ENCODE data around the gene HOXA11. TPM values are rescaled to one million over a fixed set of nuclear protein-coding genes. Genes with fewer than 3 reads are reported as not detected.

HOXA11 gene
- total RNA-seq, 1 experiment from 2014 or later: not detected

- Histone ChIP-seq H4K20me1 (ENCODE audit: control insufficient read depth, insufficient read depth, insufficient read length) (no peaks in the 10 kb centered on the region), H3K14ac (ENCODE audit: insufficient read depth, low read length) (no peak overlapping the region), H2BK120ac (ENCODE audit: low read depth, low read length, poor library complexity, severe bottlenecking) (no peak overlapping the region), H3K9me3 (ENCODE audit: control insufficient read depth, low read depth, low read length) (no peaks in the 10 kb centered on the region), H3K18ac (ENCODE audit: insufficient read length, low read depth, low read length) (no peak overlapping the region), H2BK15ac (ENCODE audit: low read depth, low read length) (no peak overlapping the region), H3T11ph (ENCODE audit: low read length) (no peak overlapping the region), H2AFZ (ENCODE audit: low read length) (no peak overlapping the region), H2BK5ac (ENCODE audit: insufficient read length, low read length) (no peak overlapping the region), H4K5ac (ENCODE audit: insufficient read length, low read depth, low read length) (no peak overlapping the region), H3K4me2 (ENCODE audit: insufficient read depth, insufficient read length, low read length) (no peak overlapping the region), H3K23ac (ENCODE audit: insufficient read length, low read depth, low read length) (no peak overlapping the region), H3K27me3 (ENCODE audit: insufficient read depth, low read length) (peaks cover 73% of the 10 kb centered on the region), H2BK20ac (ENCODE audit: low read depth, low read length, poor library complexity, severe bottlenecking) (no peak overlapping the region), H3K4ac (ENCODE audit: low read depth, low read length) (no peak overlapping the region), H4K8ac (replicated peaks; ENCODE audit: insufficient read length, low read depth, low read length) (no peak overlapping the region), H3K4me1 (ENCODE audit: insufficient read depth, low read length) (no peaks in the 10 kb centered on the region; the same call in none of the 2 replicates), H3K79me2 (ENCODE audit: insufficient read depth, low read length) (no peaks in the 10 kb centered on the region), H2AK5ac (ENCODE audit: insufficient read length, low read length) (no peak overlapping the region), H2BK12ac (ENCODE audit: insufficient read length, low read depth, low read length) (no peak overlapping the region), H3K23me2 (ENCODE audit: insufficient read length, low read depth, low read length, poor library complexity, severe bottlenecking) (peaks cover 2% of the 10 kb centered on the region), H3K56ac (ENCODE audit: insufficient read length, low read depth, low read length) (no peak overlapping the region), H4K91ac (ENCODE audit: insufficient read length, low read depth, low read length) (no peak overlapping the region), H3K9ac (ENCODE audit: extremely low read depth, insufficient read length, low read length) (no peak overlapping the region), H3K27ac (ENCODE audit: insufficient read length, low read depth, low read length) (no peak overlapping the region), H3K79me1 (ENCODE audit: insufficient read depth, low read depth, low read length, poor library complexity, severe bottlenecking) (no peaks in the 10 kb centered on the region)
- Mint-ChIP-seq H3K9me3 (peaks cover 0 to 7% of the 10 kb centered on the region in 2 experiments; a peak in 1 of 5 replicates), H3K4me3 (no peak overlapping the region), H3K4me1 (peaks cover 15 to 21% of the 10 kb centered on the region in 2 experiments), H3K27ac (no peak overlapping the region), H3K27me3 (ENCODE audit: low read depth) (peaks cover 98% of the 10 kb centered on the region), H3K36me3 (ENCODE audit: insufficient read depth in 1 of 3, low read depth in 3 of 3) (peaks cover 0 to 2% (median 0%) of the 10 kb centered on the region in 3 experiments; a peak in 2 of 7 replicates)
- no peak for TF ChIP-seq CTCF (conservative IDR thresholded peaks at IDR 0.05)
- no peak for DNase-seq
- WGBS (ENCODE audit: extremely low coverage, insufficient read length, low lambda C conversion rate): no CpG with 5 or more reads among the region's 45 CpGs
Observed at GRCh38 chr7:27220440-27220955, 35.5 kb upstream of the HOXA11 start.

Data from H9 (cell line).